ENCODE results near the gene ABHD17A. TPM values are rescaled to one million over a fixed set of nuclear protein-coding genes. Genes with fewer than 3 reads are reported as not detected.

The ABHD17A gene
- total and polyA plus RNA-seq, 9 of the 15 experiments (the other 6 are each of a cell fraction or from before 2014, with no cell fraction given) = 0.04 to 135 (median 21.8) TPM; not detected in 1

DNA sequence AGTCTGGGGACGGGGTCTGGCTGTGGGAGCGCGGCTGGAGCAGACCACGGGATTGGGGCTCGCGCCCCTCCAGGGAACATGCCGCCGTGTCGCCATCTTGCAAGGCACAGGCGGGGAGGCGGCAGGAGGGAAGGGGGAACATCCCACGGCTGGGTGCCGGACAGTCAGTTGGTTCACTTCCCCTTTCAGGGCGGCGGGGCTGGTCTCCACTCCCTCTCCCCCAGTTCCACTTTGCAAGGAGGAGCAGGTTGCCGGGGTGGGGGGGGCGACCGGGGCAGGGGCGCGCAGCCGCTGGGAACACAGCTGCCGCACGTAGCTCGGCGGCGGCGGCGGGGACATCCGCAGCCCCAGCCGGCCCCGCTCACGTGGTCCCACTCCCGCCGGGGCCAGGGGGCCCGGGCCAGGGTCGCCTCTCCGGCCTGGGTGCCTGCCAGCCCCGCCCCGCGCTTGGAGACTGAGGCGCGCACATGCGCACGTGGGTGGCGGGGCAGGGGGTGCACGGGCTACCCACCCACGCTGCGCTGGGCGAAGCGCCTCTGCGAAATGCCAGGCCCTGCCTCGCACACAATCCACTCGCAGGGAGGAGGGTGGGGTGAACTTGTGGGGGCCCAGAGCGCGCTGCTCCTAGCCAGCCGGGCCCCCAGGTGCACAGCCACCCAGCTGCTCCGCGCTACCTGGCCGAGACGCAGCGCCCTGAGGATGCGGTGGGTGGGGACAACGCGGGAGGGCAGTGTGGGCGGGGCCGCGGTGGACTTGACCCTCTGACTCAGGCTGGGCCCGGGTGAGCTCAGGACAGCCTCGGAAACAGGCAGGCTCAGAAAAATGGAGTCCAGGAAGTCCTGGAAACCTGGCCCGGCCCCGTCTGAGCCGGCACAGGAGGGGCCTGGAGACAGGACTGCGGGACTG lies 28.3 kb downstream of the ABHD17A start (continued):
- TF ChIP-seq ZC3H8 (IDR thresholded peaks at IDR 0.05) = no peak
- TF ChIP-seq CSDE1 (IDR thresholded peaks at IDR 0.05) = no peak
- TF ChIP-seq CEBPG (CRISPR knock-in tag; IDR thresholded peaks at IDR 0.05) = 0 out of 2 replicates have a peak, but pooled peaks have one; percentile 28
- no peak for TF ChIP-seq CEBPG (tag; conservative IDR thresholded peaks at IDR 0.05 in 1 of 2, IDR thresholded peaks at IDR 0.05 in 1 of 2)
- TF ChIP-seq PML (IDR thresholded peaks at IDR 0.05; ENCODE audit: low read length) = no peak
- TF ChIP-seq, protein P1, sequence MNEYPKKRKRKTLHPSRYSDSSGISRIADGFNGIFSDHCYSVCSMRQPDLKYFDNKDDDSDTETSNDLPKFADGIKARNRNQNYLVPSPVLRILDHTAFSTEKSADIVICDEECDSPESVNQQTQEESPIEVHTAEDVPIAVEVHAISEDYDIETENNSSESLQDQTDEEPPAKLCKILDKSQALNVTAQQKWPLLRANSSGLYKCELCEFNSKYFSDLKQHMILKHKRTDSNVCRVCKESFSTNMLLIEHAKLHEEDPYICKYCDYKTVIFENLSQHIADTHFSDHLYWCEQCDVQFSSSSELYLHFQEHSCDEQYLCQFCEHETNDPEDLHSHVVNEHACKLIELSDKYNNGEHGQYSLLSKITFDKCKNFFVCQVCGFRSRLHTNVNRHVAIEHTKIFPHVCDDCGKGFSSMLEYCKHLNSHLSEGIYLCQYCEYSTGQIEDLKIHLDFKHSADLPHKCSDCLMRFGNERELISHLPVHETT (CRISPR knock-in tag; conservative IDR thresholded peaks at IDR 0.05 in 1 of 2, IDR thresholded peaks at IDR 0.05 in 1 of 2) = peak in 1 of 2 experiments; percentile 69; a peak in 1 of 4 replicates
- no peak for TF ChIP-seq ARID3B (CRISPR knock-in tag; IDR thresholded peaks at IDR 0.05; ENCODE audit: borderline replicate concordance)
- TF ChIP-seq NCOA2 (IDR thresholded peaks at IDR 0.05; ENCODE audit: partially characterized antibody in 2 of 2) = no peak
- peak; percentile 24 for TF ChIP-seq NFIC (IDR thresholded peaks at IDR 0.05)
- no peak for TF ChIP-seq ZNF561 (CRISPR knock-in tag; conservative IDR thresholded peaks at IDR 0.05)
- TF ChIP-seq, protein P2, sequence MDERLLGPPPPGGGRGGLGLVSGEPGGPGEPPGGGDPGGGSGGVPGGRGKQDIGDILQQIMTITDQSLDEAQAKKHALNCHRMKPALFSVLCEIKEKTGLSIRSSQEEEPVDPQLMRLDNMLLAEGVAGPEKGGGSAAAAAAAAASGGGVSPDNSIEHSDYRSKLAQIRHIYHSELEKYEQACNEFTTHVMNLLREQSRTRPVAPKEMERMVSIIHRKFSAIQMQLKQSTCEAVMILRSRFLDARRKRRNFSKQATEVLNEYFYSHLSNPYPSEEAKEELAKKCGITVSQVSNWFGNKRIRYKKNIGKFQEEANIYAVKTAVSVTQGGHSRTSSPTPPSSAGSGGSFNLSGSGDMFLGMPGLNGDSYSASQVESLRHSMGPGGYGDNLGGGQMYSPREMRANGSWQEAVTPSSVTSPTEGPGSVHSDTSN (CRISPR knock-in tag; IDR thresholded peaks at IDR 0.05; ENCODE audit: low read depth) = no peak
- TF ChIP-seq, protein P2 (tag; conservative IDR thresholded peaks at IDR 0.05; ENCODE audit: low read depth) = no peak
- no peak for TF ChIP-seq ZNF586 (CRISPR knock-in tag; conservative IDR thresholded peaks at IDR 0.05)
- TF ChIP-seq SMAD1 (IDR thresholded peaks at IDR 0.05; ENCODE audit: low read depth, low read length, partially characterized antibody) = no peak
- TF ChIP-seq, protein P3, sequence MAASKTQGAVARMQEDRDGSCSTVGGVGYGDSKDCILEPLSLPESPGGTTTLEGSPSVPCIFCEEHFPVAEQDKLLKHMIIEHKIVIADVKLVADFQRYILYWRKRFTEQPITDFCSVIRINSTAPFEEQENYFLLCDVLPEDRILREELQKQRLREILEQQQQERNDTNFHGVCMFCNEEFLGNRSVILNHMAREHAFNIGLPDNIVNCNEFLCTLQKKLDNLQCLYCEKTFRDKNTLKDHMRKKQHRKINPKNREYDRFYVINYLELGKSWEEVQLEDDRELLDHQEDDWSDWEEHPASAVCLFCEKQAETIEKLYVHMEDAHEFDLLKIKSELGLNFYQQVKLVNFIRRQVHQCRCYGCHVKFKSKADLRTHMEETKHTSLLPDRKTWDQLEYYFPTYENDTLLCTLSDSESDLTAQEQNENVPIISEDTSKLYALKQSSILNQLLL (CRISPR knock-in tag; IDR thresholded peaks at IDR 0.05; ENCODE audit: borderline replicate concordance) = no peak
- no peak for TF ChIP-seq ASH1L (IDR thresholded peaks at IDR 0.05; ENCODE audit: borderline replicate concordance, low read depth, partially characterized antibody)
- peak; percentile 21; the same call in 1 of the 2 replicates for TF ChIP-seq ZNF395 (CRISPR knock-in tag; IDR thresholded peaks at IDR 0.05)
- TF ChIP-seq HDAC8 (tag; IDR thresholded peaks at IDR 0.05) = 0 out of 2 replicates have a peak, but pooled peaks have one; percentile 21

Data from K562 (cell line).